ENCODE data around the gene ARHGAP9. TPM values are rescaled to one million over a fixed set of nuclear protein-coding genes. Genes with fewer than 3 reads are reported as not detected.
"Not testable (repeated sequence)": the region's sequence is repeated elsewhere in the genome, so short reads cannot be mapped to it uniquely, and the experiment has no call there.

The ARHGAP9 gene
- total RNA-seq, 1 donor = under 0.01 TPM

DNA sequence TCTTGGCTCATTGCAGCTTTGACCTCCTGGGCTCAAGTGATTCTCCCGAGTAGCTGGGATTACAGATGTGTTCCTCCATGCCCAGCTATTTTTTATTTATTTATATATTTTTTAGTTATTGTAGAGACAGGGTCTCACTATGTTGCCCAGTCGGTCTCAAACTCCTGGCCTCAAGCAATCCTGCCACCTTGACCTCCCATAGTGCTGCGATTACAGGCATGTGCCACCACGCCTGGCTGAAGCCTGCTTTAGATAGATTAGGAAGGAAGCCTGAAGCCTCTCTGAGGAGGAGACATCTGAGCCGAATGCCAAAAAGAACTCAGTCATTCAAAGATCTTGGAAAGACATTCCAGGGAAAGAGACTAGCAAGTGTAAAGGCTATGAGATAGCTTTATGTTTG, 34.9 kb downstream of the ARHGAP9 start:
- TF ChIP-seq, protein P1, sequence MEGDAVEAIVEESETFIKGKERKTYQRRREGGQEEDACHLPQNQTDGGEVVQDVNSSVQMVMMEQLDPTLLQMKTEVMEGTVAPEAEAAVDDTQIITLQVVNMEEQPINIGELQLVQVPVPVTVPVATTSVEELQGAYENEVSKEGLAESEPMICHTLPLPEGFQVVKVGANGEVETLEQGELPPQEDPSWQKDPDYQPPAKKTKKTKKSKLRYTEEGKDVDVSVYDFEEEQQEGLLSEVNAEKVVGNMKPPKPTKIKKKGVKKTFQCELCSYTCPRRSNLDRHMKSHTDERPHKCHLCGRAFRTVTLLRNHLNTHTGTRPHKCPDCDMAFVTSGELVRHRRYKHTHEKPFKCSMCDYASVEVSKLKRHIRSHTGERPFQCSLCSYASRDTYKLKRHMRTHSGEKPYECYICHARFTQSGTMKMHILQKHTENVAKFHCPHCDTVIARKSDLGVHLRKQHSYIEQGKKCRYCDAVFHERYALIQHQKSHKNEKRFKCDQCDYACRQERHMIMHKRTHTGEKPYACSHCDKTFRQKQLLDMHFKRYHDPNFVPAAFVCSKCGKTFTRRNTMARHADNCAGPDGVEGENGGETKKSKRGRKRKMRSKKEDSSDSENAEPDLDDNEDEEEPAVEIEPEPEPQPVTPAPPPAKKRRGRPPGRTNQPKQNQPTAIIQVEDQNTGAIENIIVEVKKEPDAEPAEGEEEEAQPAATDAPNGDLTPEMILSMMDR (IDR thresholded peaks at IDR 0.05; ENCODE audit: insufficient read depth, low read depth, low read length) = no peak
- no peak overlapping the region for H3K4me3 ChIP-seq (ENCODE audit: low read depth, low read length)
- DNase-seq (ENCODE audit: low read depth) = no peak

DNA sequence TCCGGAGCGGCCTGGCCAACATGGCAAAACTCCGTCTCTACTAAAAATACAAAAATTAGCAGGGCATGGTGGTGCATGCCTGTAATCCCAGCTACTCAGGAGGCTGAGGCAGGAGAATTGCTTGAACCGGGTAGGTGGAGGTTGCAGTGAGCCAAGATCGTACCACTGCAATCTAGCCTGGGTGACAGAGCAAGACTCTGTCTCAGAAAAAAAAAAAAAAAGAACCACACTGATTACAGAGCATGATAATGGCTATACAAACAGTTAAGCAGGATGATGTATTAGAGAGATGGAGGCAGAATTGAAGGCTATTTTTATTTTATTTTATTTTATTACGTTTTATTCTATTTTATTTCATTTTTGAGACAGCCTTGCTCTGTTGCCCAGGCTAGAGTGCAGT, 35.3 kb downstream of the ARHGAP9 start:
- DNase-seq (ENCODE audit: low read depth); H3K4me3 ChIP-seq (ENCODE audit: low read depth, low read length): not testable (repeated sequence)

DNA sequence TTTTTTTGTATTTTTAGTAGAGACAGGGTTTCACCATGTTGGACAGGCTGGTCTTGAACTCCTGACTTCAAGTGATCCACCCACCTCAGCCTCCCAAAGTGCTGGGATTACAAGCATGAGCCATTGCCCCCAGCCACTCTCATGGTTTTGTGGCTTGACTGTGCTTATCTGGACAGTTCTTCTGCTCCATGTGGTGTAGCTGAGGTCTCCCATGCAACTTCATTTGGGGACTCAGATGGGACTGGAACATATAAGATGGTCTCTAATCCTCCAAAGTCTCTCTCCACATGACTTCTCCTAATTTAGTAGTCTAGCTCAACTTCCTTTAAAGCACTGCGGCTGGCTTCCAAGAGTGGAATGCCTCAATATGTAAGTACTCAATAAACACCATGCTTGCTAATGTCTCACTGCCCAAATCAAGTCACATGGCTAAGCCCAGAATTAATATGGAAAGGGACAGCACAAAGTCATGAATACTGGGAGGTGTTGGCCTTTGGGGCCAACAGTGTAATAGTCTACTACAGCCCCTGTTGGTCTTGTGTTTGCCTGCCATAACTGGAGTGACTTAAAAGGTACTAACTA, 37.7 kb downstream of the ARHGAP9 start:
- DNase-seq (ENCODE audit: low read depth) = no peak
- TF ChIP-seq, protein P1 (IDR thresholded peaks at IDR 0.05; ENCODE audit: insufficient read depth, low read depth, low read length) = no peak
- no peak overlapping the region for H3K4me3 ChIP-seq (ENCODE audit: low read depth, low read length)

DNA sequence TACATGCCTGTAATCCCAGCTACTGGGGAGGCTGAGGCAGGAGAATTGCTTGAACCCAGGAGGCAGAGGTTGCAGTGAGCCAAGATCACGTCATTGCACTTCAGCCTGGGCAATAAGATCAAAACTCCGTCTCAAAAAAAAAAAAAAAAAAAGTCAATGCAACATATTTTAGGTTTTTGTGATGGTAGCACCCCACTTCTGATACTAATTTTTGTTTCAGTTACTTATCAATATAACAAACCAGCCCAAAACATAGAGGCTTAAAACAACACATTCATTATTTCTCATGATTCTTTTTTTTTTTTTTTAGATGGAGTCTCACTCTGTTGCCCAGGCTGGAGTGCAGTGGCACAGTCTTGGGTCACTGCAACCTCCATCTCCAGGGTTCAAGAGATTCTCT, 38.3 kb downstream of the ARHGAP9 start:
- H3K4me3 ChIP-seq (ENCODE audit: low read depth, low read length); DNase-seq (ENCODE audit: low read depth): not testable (repeated sequence)

DNA sequence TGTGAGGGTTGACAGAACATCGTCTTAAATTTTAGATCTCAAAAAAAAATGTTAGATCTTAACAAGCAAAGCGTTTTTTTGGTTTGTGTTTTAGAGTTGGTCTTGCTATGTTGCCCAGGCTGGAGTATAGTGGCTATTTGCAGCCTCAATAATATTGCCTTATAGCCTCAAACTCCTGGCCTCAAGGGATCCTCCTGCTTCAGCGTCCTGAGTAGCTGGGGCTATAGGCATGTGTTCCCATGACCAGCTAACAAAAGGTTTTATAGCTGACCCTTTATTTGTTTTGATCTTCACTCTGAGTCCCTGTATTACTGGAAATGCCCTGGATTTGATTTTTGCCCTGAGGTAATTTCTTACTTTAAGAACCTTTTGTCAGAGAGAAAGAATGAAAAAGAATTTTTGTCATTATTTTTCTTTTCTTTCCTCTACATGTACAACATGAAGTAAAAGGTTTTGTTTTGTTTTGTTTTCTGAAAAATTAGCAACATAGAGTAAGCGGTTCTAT, 39.9 kb downstream of the ARHGAP9 start:
- H3K4me3 ChIP-seq (ENCODE audit: low read depth, low read length) = no peak overlapping the region
- TF ChIP-seq, protein P1 (IDR thresholded peaks at IDR 0.05; ENCODE audit: insufficient read depth, low read depth, low read length) = no peak
- no peak for DNase-seq (ENCODE audit: low read depth)

DNA sequence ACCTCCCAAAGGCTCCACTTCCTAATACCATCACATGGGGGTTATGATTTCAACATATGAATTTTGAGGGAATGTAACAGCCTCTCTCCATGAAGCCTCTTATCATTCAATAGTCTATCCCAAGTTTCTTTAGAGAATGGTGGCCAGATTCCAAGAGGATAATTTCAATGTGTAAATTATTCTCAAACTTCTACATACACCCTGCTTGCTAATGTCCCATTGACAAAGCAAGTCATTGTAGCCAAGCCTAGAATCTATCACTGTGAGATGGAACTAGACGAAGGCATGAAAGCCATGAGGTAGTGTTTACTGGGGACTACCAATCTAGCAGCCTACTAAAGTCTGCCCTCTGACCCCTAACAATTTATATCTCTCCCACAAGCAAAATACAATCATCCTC, 41.3 kb downstream of the ARHGAP9 start:
- TF ChIP-seq, protein P1 (IDR thresholded peaks at IDR 0.05; ENCODE audit: insufficient read depth, low read depth, low read length) = no peak
- no peak overlapping the region for H3K4me3 ChIP-seq (ENCODE audit: low read depth, low read length)
- no peak for DNase-seq (ENCODE audit: low read depth)

DNA sequence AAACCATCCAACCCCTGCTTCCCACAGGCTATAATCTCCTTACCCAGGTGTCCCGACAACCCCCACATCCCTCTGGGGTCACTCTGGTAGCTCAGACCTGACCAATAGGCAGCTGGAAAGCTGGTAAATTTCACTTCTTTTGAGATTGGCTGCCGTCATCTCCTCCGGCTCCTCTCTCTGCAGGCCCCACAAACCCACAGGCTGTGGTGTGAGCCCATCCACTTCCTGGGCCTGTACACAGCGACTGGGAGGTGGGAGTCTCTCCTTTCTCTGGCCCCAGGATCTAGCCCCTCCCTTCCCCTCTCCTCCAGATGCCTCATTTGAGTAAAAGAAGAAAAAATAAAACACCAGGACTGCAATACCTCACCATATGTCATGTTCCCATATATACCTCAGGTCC, 44.4 kb downstream of the ARHGAP9 start:
- no peak for DNase-seq (ENCODE audit: low read depth)
- no peak overlapping the region for H3K4me3 ChIP-seq (ENCODE audit: low read depth, low read length)
- TF ChIP-seq, protein P1 (IDR thresholded peaks at IDR 0.05; ENCODE audit: insufficient read depth, low read depth, low read length) = no peak

DNA sequence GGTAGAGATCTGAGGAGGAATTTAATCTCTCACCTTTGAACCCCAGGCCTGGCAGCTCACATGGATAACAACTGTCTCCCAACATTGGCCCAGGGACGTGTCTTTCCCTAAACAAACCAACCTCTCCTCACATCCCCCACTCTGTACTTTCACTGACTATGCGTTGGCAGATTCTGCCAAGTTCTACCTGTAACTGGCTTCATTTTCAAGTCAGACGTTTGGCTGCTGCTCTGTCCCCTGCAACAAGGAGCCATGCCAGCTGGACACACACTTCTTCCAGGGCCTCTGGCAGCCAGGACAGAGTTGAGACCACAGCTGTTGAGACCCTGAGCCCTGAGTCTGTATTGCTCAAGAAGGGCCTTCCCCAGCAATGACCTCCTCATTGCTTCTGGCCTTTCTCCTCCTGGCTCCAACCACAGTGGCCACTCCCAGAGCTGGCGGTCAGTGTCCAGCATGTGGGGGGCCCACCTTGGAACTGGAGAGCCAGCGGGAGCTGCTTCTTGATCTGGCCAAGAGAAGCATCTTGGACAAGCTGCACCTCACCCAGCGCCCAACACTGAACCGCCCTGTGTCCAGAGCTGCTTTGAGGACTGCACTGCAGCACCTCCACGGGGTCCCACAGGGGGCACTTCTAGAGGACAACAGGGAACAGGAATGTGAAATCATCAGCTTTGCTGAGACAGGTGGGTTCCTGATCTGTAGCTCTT, 45.0 kb downstream of the ARHGAP9 start, which contains the start of gene INHBC:
TSS of gene INHBC (plus strand) at position 268 of the 707 bp plus-strand sequence. CDS start at position 371, 103 bp downstream.
- H3K4me3 ChIP-seq (ENCODE audit: low read depth, low read length) = no peak within 1 kb of the TSS
- TF ChIP-seq, protein P1 (IDR thresholded peaks at IDR 0.05; ENCODE audit: insufficient read depth, low read depth, low read length) = no peak
- DNase-seq (ENCODE audit: low read depth) = no peak
